SK-N-MC (cell line): ENCODE measurements around the gene GIPC1.

Experiments used
- EZH2 ChIP-seq: fragments of 200-600 bp; sonication (generic); IDR thresholded peaks from one replicate; pipeline ENCODE4 v1.6.1; 2017; ENCODE audit warnings: antibody characterized with exemption
- FOXP2 ChIP-seq: optimal IDR thresholded peaks from 2 replicates; pipeline ENCODE3; 2011; ENCODE audit warnings: mild to moderate bottlenecking, moderate library complexity; ENCODE audit not compliant: insufficient read depth; ENCODE audit errors: extremely low read length, control extremely low read depth
- POLR2AphosphoS5 ChIP-seq: IDR thresholded peaks from 2 replicates; pipeline ENCODE4 v1.6.1; 2012; ENCODE audit warnings: mild to moderate bottlenecking, low read depth, low read length, borderline replicate concordance

- TF ChIP-seq POLR2AphosphoS5 (no peak), EZH2 (no peak), FOXP2 (no peak)
These were observed 45.1 kb downstream of the GIPC1 start for GRCh38 chr19:14450876-14451275.
